ENCODE results near the gene KCNT1.

GRCh38 chr9:135705376-135705775 is 3.4 kb downstream of the KCNT1 start:
- no peak for TF ChIP-seq CTCF (IDR thresholded peaks at IDR 0.05; ENCODE audit: poor library complexity)
- no peak for TF ChIP-seq EZH2 (IDR thresholded peaks at IDR 0.05; ENCODE audit: borderline replicate concordance)

Data from hepatocyte (in vitro differentiated cells).